HEK293 (cell line): ENCODE data around the gene PHF14.
"Not testable (repeated sequence)": the region's sequence is repeated elsewhere in the genome, so short reads cannot be mapped to it uniquely, and the experiment has no call there.

Experiments used
- CTCF ChIA-PET: fragments of 350-600 bp; formaldehyde crosslinking; extraction: SDS; loops from one replicate; lab custom pipeline; 2021; ENCODE audit warnings: antibody characterized with exemption; lab: Yijun Ruan, JAX
- POLR2A ChIA-PET: fragments of 300-600 bp; formaldehyde crosslinking; extraction: SDS; loops from one replicate; lab custom pipeline; 2020; ENCODE audit warnings: antibody characterized with exemption, inconsistent platforms; lab: Yijun Ruan, JAX
- H3K27ac ChIP-seq: fragments of 200-500 bp; sonication (Bioruptor generic); 2 replicates; pipeline ENCODE4 v1.5.1; 2014; ENCODE audit warnings: low read depth, low read length, control low read depth, inconsistent platforms; ENCODE audit errors: extremely low read depth
- H3K36me3 ChIP-seq, 2 experiments: fragments of 200-500 bp in 1 of 2; sonication (Bioruptor generic) in 1 of 2; 1 replicate in 1 of 2; 2 replicates in 1 of 2; pipeline ENCODE4 v1.5.1; 2014 to 2017; ENCODE audit warnings: inconsistent platforms in 2 of 2, low read length in 2 of 2; ENCODE audit not compliant: control insufficient read depth in 2 of 2, insufficient read depth in 1 of 2
- H3K4me1 ChIP-seq: fragments of 200-500 bp; sonication (Bioruptor generic); 2 replicates; pipeline ENCODE4 v1.5.1; 2014; ENCODE audit warnings: mild to moderate bottlenecking, low read length, inconsistent platforms; ENCODE audit not compliant: control insufficient read depth, insufficient read depth
- H3K4me3 ChIP-seq: 2 replicates; pipeline ENCODE4 v1.5.1; 2011; ENCODE audit warnings: low read depth, mild to moderate bottlenecking, control low read depth, low read length, moderate library complexity
- H3K9me3 ChIP-seq: fragments of 200-500 bp; sonication (Bioruptor generic); 2 replicates; pipeline ENCODE4 v1.5.1; 2014; ENCODE audit warnings: low read depth, low read length, inconsistent platforms; ENCODE audit not compliant: control insufficient read depth, insufficient read depth
- HOXC10 ChIP-seq: sonication (generic); formaldehyde crosslinking; IDR thresholded peaks from 2 replicates; pipeline ENCODE4 v1.8.1; 2023; ENCODE audit warnings: mild to moderate bottlenecking, missing genetic modification reagents
- KLF9 ChIP-seq: fragments of 450-650 bp; formaldehyde crosslinking; IDR thresholded peaks from 2 replicates; pipeline ENCODE4 v1.5.1; 2016; ENCODE audit warnings: missing biosample characterization, missing genetic modification characterization, low read depth
- MEIS1 ChIP-seq: sonication (generic); formaldehyde crosslinking; IDR thresholded peaks from 2 replicates; pipeline ENCODE4 v1.8.1; 2022; ENCODE audit warnings: missing genetic modification reagents, mild to moderate bottlenecking, borderline replicate concordance
- MZF1 ChIP-seq: fragments of 450-650 bp; formaldehyde crosslinking; IDR thresholded peaks from 2 replicates; pipeline ENCODE4 v1.5.1; 2017; ENCODE audit warnings: missing biosample characterization, missing genetic modification characterization, borderline replicate concordance
- SETDB1 ChIP-seq: IDR thresholded peaks from one replicate; pipeline ENCODE4 v1.6.1; 2017; ENCODE audit warnings: mild to moderate bottlenecking, low read length, moderate library complexity, mixed read lengths; ENCODE audit not compliant: insufficient read length
- SP2 ChIP-seq: fragments of 450-650 bp; formaldehyde crosslinking; IDR thresholded peaks from 2 replicates; pipeline ENCODE4 v1.5.1; 2016; ENCODE audit warnings: missing biosample characterization, missing genetic modification characterization
- TRIM28 ChIP-seq: IDR thresholded peaks from 2 replicates; pipeline ENCODE4 v1.6.1; 2011; ENCODE audit warnings: low read length, control low read depth, borderline replicate concordance
- ZFP69B ChIP-seq: fragments of 450-650 bp; formaldehyde crosslinking; IDR thresholded peaks from 2 replicates; pipeline ENCODE4 v1.5.1; 2016; ENCODE audit warnings: missing biosample characterization, missing genetic modification characterization
- ZNF132 ChIP-seq: fragments of 450-650 bp; formaldehyde crosslinking; IDR thresholded peaks from 2 replicates; pipeline ENCODE4 v1.5.1; 2017; ENCODE audit warnings: missing biosample characterization, missing genetic modification characterization, borderline replicate concordance
- ZNF16 ChIP-seq: fragments of 450-650 bp; formaldehyde crosslinking; IDR thresholded peaks from 2 replicates; pipeline ENCODE4 v1.5.1; 2016; ENCODE audit warnings: low read depth, missing biosample characterization, missing genetic modification characterization
- ZNF311 ChIP-seq: fragments of 450-650 bp; formaldehyde crosslinking; IDR thresholded peaks from 2 replicates; pipeline ENCODE4 v1.5.1; 2017; ENCODE audit warnings: missing biosample characterization, missing genetic modification characterization, borderline replicate concordance
- ZNF362 ChIP-seq: fragments of 450-650 bp; formaldehyde crosslinking; IDR thresholded peaks from 2 replicates; pipeline ENCODE4 v1.5.1; 2016; ENCODE audit warnings: missing biosample characterization, missing genetic modification characterization
- ZNF518A ChIP-seq: fragments of 450-650 bp; formaldehyde crosslinking; conservative IDR thresholded peaks from 2 replicates; pipeline ENCODE4 v1.5.1; 2016; ENCODE audit warnings: low read depth, missing biosample characterization, missing genetic modification characterization
- ZNF549 ChIP-seq: fragments of 450-650 bp; IDR thresholded peaks from 2 replicates; pipeline ENCODE4 v1.5.1; 2018; ENCODE audit warnings: missing biosample characterization, missing genetic modification characterization, mild to moderate bottlenecking, inconsistent platforms, moderate library complexity
- ZNF596 ChIP-seq: fragments of 450-650 bp; IDR thresholded peaks from 2 replicates; pipeline ENCODE4 v1.5.0; 2018; ENCODE audit warnings: missing biosample characterization, mild to moderate bottlenecking, missing genetic modification characterization, moderate library complexity
- ZNF626 ChIP-seq: fragments of 450-650 bp; sonication (Bioruptor Pico); formaldehyde crosslinking; IDR thresholded peaks from 2 replicates; pipeline ENCODE4 v1.5.1; 2018; ENCODE audit warnings: missing biosample characterization, missing genetic modification characterization, inconsistent platforms
- ZNF792 ChIP-seq: fragments of 450-650 bp; formaldehyde crosslinking; IDR thresholded peaks from 2 replicates; pipeline ENCODE4 v1.5.1; 2016; ENCODE audit warnings: missing biosample characterization, missing genetic modification characterization
- ZSCAN18 ChIP-seq: fragments of 450-650 bp; formaldehyde crosslinking; IDR thresholded peaks from 2 replicates; pipeline ENCODE4 v1.5.1; 2016; ENCODE audit warnings: missing biosample characterization, missing genetic modification characterization
- ZXDB ChIP-seq: fragments of 450-650 bp; formaldehyde crosslinking; IDR thresholded peaks from 2 replicates; pipeline ENCODE4 v1.5.1; 2016; ENCODE audit warnings: missing biosample characterization, missing genetic modification characterization
- TF ChIP-seq, protein P1 (sequence below): fragments of 450-650 bp; formaldehyde crosslinking; IDR thresholded peaks from 2 replicates; pipeline ENCODE4 v1.5.1; 2016; ENCODE audit warnings: missing biosample characterization, missing genetic modification characterization

PHF14 gene

DNA sequence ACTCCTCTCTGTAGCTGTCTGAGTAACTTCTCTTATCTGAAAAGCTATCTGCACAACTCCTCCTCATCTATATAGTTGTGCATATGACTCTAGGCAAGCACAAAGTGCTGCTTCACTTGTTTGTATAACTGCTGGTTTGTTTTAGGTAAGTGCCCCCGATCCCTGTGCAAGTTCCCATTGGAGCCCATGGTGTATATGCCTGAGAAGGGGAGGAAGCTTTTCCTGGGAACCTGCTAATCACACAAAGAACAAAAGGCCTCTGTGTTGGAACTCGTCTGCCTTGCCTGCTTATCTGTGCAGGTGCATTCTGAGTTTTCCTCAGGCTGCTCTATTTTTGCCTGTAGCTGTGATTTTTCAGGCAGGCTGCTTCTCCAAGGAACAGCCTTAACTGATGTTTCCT is 23.2 kb upstream of the PHF14 start:
- no peaks in the 10 kb centered on the region for H3K4me1 ChIP-seq
- POLR2A ChIA-PET: no interaction called here
- no peak overlapping the region for H3K27ac ChIP-seq
- no peak for TF ChIP-seq MEIS1 (CRISPR knock-in tag)
- TF ChIP-seq ZNF596: no peak
- no peak for TF ChIP-seq KLF9 (tag by site-specific recombination)
- no peak for TF ChIP-seq ZNF362 (tag by site-specific recombination)
- no peak for TF ChIP-seq ZNF518A (tag by site-specific recombination)
- TF ChIP-seq ZFP69B (tag by site-specific recombination): no peak
- H3K9me3 ChIP-seq: no peaks in the 10 kb centered on the region
- CTCF ChIA-PET: interaction anchor here (1.1 kb wide), 1 partner anchor 9 kb away, joined by 4 read pairs; no protein-coding TSS in a partner anchor
- no peaks in the 10 kb centered on the region for H3K36me3 ChIP-seq
- H3K4me3 ChIP-seq: no peak overlapping the region

- CTCF ChIA-PET: interaction anchor here (1.1 kb wide), 1 partner anchor 8 kb away, joined by 4 read pairs; no protein-coding TSS in a partner anchor
- POLR2A ChIA-PET: not testable (repeated sequence)
- TF ChIP-seq TRIM28: peak; percentile 36; the same call in 1 of the 2 replicates
- TF ChIP-seq SETDB1: peak; percentile 16
Observed at GRCh38 chr7:10950974-10951578, 22.6 kb upstream of the PHF14 start.

DNA sequence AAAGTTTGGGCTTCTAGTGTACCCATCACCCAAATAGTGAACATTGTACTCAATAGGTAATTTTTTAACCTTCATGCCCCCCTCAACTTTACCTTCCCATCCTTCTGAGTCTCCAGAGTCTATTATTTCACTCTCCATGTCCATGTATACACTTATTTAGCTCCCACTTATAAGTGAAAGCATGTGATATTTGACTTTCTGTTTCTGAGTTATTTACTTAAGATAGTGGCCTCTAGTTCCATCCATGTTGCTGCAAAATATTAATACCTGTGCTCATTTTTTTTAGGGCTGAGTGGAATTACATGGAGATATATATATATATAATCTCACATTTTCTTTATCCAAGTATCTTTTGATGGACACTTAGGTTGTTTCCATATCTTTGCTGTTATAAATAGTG is 21.1 kb upstream of the PHF14 start:
- Histone ChIP-seq H3K4me1 (no peaks in the 10 kb centered on the region), H3K4me3 (no peak overlapping the region), H3K27ac (no peak overlapping the region), H3K9me3 (no peaks in the 10 kb centered on the region), H3K36me3 (no peaks in the 10 kb centered on the region)
- CTCF ChIA-PET: no interaction called here
- POLR2A ChIA-PET: no interaction called here
- TF ChIP-seq, protein P1, sequence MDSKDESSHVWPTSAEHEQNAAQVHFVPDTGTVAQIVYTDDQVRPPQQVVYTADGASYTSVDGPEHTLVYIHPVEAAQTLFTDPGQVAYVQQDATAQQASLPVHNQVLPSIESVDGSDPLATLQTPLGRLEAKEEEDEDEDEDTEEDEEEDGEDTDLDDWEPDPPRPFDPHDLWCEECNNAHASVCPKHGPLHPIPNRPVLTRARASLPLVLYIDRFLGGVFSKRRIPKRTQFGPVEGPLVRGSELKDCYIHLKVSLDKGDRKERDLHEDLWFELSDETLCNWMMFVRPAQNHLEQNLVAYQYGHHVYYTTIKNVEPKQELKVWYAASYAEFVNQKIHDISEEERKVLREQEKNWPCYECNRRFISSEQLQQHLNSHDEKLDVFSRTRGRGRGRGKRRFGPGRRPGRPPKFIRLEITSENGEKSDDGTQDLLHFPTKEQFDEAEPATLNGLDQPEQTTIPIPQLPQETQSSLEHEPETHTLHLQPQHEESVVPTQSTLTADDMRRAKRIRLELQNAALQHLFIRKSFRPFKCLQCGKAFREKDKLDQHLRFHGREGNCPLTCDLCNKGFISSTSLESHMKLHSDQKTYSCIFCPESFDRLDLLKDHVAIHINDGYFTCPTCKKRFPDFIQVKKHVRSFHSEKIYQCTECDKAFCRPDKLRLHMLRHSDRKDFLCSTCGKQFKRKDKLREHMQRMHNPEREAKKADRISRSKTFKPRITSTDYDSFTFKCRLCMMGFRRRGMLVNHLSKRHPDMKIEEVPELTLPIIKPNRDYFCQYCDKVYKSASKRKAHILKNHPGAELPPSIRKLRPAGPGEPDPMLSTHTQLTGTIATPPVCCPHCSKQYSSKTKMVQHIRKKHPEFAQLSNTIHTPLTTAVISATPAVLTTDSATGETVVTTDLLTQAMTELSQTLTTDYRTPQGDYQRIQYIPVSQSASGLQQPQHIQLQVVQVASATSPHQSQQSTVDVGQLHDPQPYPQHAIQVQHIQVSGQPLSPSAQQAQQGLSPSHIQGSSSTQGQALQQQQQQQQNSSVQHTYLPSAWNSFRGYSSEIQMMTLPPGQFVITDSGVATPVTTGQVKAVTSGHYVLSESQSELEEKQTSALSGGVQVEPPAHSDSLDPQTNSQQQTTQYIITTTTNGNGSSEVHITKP (tag by site-specific recombination): no peak
- TF ChIP-seq ZNF132 (tag by site-specific recombination) (no peak), HOXC10 (CRISPR knock-in tag) (no peak), SP2 (tag by site-specific recombination) (no peak), KLF9 (tag by site-specific recombination) (no peak), ZNF16 (tag by site-specific recombination) (no peak), ZSCAN18 (tag by site-specific recombination) (no peak), ZXDB (tag by site-specific recombination) (no peak), MZF1 (no peak), ZNF311 (no peak), ZNF792 (tag by site-specific recombination) (no peak), ZNF626 (tag by site-specific recombination) (no peak), ZNF549 (tag by site-specific recombination) (no peak)

More at GRCh38 chr7:10950974-10951578, 22.6 kb upstream of the PHF14 start:
- not testable (repeated sequence) for H3K9me3 ChIP-seq, H3K27ac ChIP-seq, H3K4me1 ChIP-seq, H3K4me3 ChIP-seq, H3K36me3 ChIP-seq
